Stomach (tissue), 9 donors: ENCODE measurements around the gene TBX21. TPM values are rescaled to one million over a fixed set of nuclear protein-coding genes. Genes with fewer than 3 reads are reported as not detected.

Experiments
- DNase-seq, 2 donors: peaks; one replicate each; pipeline versions ENCODE4 v3.0.0 to v3.0.0-alpha.2; 2013 to 2019
- H3K27ac ChIP-seq, 5 donors: fragments of 200-600 bp in 4 of 5; sonication (generic) in 4 of 5; one replicate each; pipeline ENCODE4 v1.5.1; 2013 to 2019; ENCODE audit warnings: mild to moderate bottlenecking in 1 of 5, moderate library complexity in 1 of 5
- H3K27me3 ChIP-seq, 3 donors: fragments of 200-600 bp; sonication (generic); one replicate each; pipeline ENCODE4 v1.5.1; 2017 to 2019; ENCODE audit warnings: mixed run types in 1 of 3
- H3K36me3 ChIP-seq, 4 donors: fragments of 200-600 bp; sonication (generic); 1 replicate in 3 of 4; 2 replicates in 1 of 4; pipeline ENCODE4 v1.5.1; 2016 to 2019
- H3K4me1 ChIP-seq, 4 donors: fragments of 200-600 bp; sonication (generic); one replicate each; pipeline ENCODE4 v1.5.1; 2016 to 2019
- H3K4me3 ChIP-seq, 4 donors: fragments of 200-600 bp; sonication (generic) in 3 of 4; one replicate each; pipeline ENCODE4 v1.5.1; 2016 to 2019; ENCODE audit warnings: mild to moderate bottlenecking in 1 of 4
- H3K9me3 ChIP-seq, 4 donors: fragments of 200-600 bp; sonication (generic); one replicate each; pipeline ENCODE4 v1.5.1; 2016 to 2019
- CTCF ChIP-seq, 7 experiments: fragments of 450-650 bp in 4 of 7; fragments of 200-600 bp in 3 of 7; sonication (generic) in 3 of 7; IDR thresholded peaks; one replicate each; pipeline ENCODE4 v1.5.1; 2016 to 2019; ENCODE audit warnings: antibody characterized with exemption in 7 of 7, control low read depth in 2 of 7, mild to moderate bottlenecking in 1 of 7
- EP300 ChIP-seq: sonication (generic); formaldehyde crosslinking; IDR thresholded peaks from one replicate; pipeline ENCODE4 v1.6.1; 2017; ENCODE audit warnings: antibody characterized with exemption
- POLR2A ChIP-seq, 4 donors: fragments of 450-650 bp; IDR thresholded peaks; one replicate each; pipeline ENCODE4 v1.6.1; 2016; ENCODE audit warnings: antibody characterized with exemption in 4 of 4, control low read depth in 2 of 4, mild to moderate bottlenecking in 1 of 4, moderate library complexity in 1 of 4
- POLR2AphosphoS5 ChIP-seq, 3 donors: sonication (generic); formaldehyde crosslinking; IDR thresholded peaks; one replicate each; pipeline ENCODE4 v1.6.1; 2016; ENCODE audit warnings: antibody characterized with exemption in 3 of 3
- WGBS, 5 donors: extraction: QIAGEN DNeasy Blood & Tissue Kit in 3 of 5; methylation state at CpG; one replicate each; pipeline versions ENCODE4 v1.1.5 to v1.1.7; 2013 to 2018; 5-methylcytosine and 5-hydroxymethylcytosine counted together
- intact Hi-C: fragments of 100-400 bp; cut with DNase I; formaldehyde crosslinking; loops from one replicate; pipeline ENCODE4 v1.15.1; 2023; ENCODE audit warnings: low total_unique reads
- polyA plus RNA-seq, 3 donors: library from polyadenylated mRNA; stranded (reverse); fragments of 200-250 nt; gene quantifications; one replicate each; pipeline ENCODE4 v1.2.3, GENCODE V29; 2013
- total RNA-seq, 5 donors: library from RNA; depleted of rRNA; stranded (reverse); fragments of >200 nt; gene quantifications; one replicate each; pipeline versions ENCODE4 v1.1.0 to v1.2.3, GENCODE V29; 2014 to 2016
- donor health status: healthy with polysubstance abuse.
- donor health status: Bipolar disorder and iron deficiency.
- donor health status: healthy.

Gene TBX21
- total and polyA plus RNA-seq, 8 donors, result 0.10 to 0.92 (median 0.31) TPM; not detected in 3

DNA sequence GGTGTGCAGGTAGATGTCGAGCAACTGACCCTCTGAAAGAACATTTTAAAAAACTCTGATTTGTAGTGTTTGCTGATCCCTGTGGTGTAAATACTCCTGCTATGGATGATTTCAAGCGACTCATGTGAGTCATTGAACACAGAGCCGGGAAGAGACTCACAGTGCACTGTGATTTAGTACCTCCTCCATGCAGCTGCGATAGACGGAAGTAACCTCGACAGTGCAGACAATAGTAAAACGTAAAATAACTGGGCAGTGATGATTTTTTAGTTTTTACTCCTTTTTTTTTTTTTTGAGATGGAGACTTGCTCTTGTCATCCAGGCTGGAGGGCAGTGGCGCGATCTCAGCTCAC is 8.7 kb downstream of the TBX21 start:
- WGBS, 5 donors, result 72 to 79% (median 78%) methylated on average over 9 of the region's 9 CpGs
- TF ChIP-seq POLR2AphosphoS5 (IDR thresholded peaks at IDR 0.05), result no peak
- no peak for TF ChIP-seq POLR2A (IDR thresholded peaks at IDR 0.05)
- no peak for TF ChIP-seq EP300
- TF ChIP-seq CTCF (IDR thresholded peaks at IDR 0.05), result no peak
- Histone ChIP-seq H3K9me3 (no peaks in the 10 kb centered on the region), H3K4me3 (no peak overlapping the region), H3K4me1 (peaks cover 0 to 6% (median 0%) of the 10 kb centered on the region in 4 donors), H3K36me3 (no peaks in the 10 kb centered on the region), H3K27ac (no peak overlapping the region), H3K27me3 (peaks cover 0 to 76% (median 17%) of the 10 kb centered on the region in 3 donors)
- intact Hi-C loops, result no loop called here
- no peak for DNase-seq

DNA sequence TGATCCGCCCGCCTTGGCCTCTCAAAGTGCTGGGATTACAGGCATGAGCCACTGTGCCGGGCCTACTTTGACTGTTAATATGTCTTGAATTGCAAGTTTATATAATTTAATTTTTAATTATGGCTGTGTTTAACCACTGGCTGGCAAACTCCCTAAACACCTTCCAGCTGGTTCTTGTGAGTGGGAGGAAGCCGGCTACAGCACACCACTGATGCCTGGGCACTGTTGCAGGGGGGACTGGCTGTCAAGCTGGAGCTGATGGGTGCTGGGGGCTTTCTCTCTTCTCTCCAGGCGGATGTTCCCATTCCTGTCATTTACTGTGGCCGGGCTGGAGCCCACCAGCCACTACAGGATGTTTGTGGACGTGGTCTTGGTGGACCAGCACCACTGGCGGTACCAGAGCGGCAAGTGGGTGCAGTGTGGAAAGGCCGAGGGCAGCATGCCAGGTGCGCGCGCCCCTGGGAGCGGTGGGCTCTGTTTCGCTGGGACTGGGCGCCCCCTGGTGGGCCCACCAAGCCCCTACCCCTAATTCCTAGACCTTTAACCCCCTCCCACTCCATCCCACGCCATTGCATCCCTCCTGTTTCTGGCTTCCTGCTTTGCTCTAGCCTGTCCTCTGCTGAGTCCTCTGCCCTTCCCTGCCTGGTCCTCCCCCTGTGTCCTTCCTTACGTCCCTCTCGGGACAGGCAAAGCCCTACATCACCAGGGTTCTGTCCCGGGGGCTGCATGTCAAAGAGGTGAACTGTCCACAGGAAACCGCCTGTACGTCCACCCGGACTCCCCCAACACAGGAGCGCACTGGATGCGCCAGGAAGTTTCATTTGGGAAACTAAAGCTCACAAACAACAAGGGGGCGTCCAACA is 9.5 kb downstream of the TBX21 start:
- peak in 1 of 2 donors; percentile 65 for DNase-seq
- TF ChIP-seq CTCF (IDR thresholded peaks at IDR 0.05), result peak in 1 of 7 experiments; percentile 21
- no peak for TF ChIP-seq EP300
- no peak for TF ChIP-seq POLR2AphosphoS5 (IDR thresholded peaks at IDR 0.05)

DNA sequence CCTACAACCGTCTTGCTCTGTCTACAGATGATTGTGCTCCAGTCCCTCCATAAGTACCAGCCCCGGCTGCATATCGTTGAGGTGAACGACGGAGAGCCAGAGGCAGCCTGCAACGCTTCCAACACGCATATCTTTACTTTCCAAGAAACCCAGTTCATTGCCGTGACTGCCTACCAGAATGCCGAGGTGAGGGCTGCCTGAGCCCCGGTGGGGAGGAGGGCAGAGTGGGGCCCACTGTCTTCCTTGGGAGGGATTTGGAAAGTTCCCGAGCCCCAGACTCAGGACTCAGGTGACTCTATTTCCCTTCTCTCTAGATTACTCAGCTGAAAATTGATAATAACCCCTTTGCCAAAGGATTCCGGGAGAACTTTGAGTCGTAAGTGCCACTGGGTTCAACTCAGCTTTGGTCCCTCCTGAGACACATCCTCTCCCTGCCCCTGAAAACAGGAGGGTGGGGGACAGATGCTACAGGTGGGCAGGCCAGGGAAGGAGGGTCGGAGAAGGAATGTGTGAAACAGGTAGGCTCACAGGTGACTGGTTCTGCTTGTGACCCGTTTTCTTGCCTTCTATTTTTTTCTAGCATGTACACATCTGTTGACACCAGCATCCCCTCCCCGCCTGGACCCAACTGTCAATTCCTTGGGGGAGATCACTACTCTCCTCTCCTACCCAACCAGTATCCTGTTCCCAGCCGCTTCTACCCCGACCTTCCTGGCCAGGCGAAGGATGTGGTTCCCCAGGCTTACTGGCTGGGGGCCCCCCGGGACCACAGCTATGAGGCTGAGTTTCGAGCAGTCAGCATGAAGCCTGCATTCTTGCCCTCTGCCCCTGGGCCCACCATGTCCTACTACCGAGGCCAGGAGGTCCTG is 11.4 kb downstream of the TBX21 start:
- 65 to 75% (median 67%) methylated on average over 18 to 22 of the region's 22 CpGs for WGBS, 5 donors
- DNase-seq, result no peak
- TF ChIP-seq EP300, result no peak
- no peak for TF ChIP-seq POLR2AphosphoS5 (IDR thresholded peaks at IDR 0.05)
- TF ChIP-seq POLR2A (IDR thresholded peaks at IDR 0.05), result no peak
- no peak for TF ChIP-seq CTCF (IDR thresholded peaks at IDR 0.05)
- H3K27me3 ChIP-seq, result peaks cover 0 to 73% (median 17%) of the 10 kb centered on the region in 3 donors
- intact Hi-C loops, result no loop called here
- peaks cover 0 to 6% (median 0%) of the 10 kb centered on the region in 4 donors for H3K4me1 ChIP-seq
- H3K36me3 ChIP-seq, result no peaks in the 10 kb centered on the region
- no peak overlapping the region for H3K4me3 ChIP-seq
- H3K9me3 ChIP-seq, result no peaks in the 10 kb centered on the region
- H3K27ac ChIP-seq, result no peak overlapping the region

More for the DNA sequence above, 9.5 kb downstream of the TBX21 start:
- Histone ChIP-seq H3K4me3 (no peak overlapping the region), H3K4me1 (peaks cover 0 to 6% (median 0%) of the 10 kb centered on the region in 4 donors), H3K36me3 (no peaks in the 10 kb centered on the region), H3K9me3 (no peaks in the 10 kb centered on the region), H3K27ac (no peak overlapping the region), H3K27me3 (peaks cover 0 to 79% (median 17%) of the 10 kb centered on the region in 3 donors)
- WGBS, 5 donors, result 33 to 41% (median 35%) methylated on average over 22 to 26 of the region's 26 CpGs
- intact Hi-C loops, result no loop called here

DNA sequence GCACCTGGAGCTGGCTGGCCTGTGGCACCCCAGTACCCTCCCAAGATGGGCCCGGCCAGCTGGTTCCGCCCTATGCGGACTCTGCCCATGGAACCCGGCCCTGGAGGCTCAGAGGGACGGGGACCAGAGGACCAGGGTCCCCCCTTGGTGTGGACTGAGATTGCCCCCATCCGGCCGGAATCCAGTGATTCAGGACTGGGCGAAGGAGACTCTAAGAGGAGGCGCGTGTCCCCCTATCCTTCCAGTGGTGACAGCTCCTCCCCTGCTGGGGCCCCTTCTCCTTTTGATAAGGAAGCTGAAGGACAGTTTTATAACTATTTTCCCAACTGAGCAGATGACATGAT is 12.0 kb downstream of the TBX21 start:
- no peak overlapping the region for H3K27ac ChIP-seq
- DNase-seq, result no peak
- H3K4me3 ChIP-seq, result no peak overlapping the region
- H3K27me3 ChIP-seq, result peaks cover 0 to 68% (median 17%) of the 10 kb centered on the region in 3 donors
- TF ChIP-seq CTCF (IDR thresholded peaks at IDR 0.05) (no peak), EP300 (no peak), POLR2AphosphoS5 (IDR thresholded peaks at IDR 0.05) (no peak), POLR2A (IDR thresholded peaks at IDR 0.05) (no peak)
- 45 to 72% (median 60%) methylated on average over 3 to 10 of the region's 10 CpGs for WGBS, 5 donors
- H3K4me1 ChIP-seq, result peaks cover 0 to 6% (median 0%) of the 10 kb centered on the region in 4 donors
- intact Hi-C loops, result no loop called here
- H3K9me3 ChIP-seq, result no peaks in the 10 kb centered on the region
- no peaks in the 10 kb centered on the region for H3K36me3 ChIP-seq
